OCI-LY3 (cell line): Measurements from ENCODE around the gene RPA4.

Source experiments
- CTCF ChIP-seq: fragments of 200-600, 300-600 bp; sonication (generic); IDR thresholded peaks from 2 replicates; pipeline ENCODE4 v1.5.1; 2014; ENCODE audit warnings: antibody characterized with exemption, low read length, low read depth
- EZH2phosphoT487 ChIP-seq: fragments of 200-600 bp; shearing (Covaris generic); IDR thresholded peaks from 2 replicates; pipeline ENCODE4 v1.6.1; 2018; ENCODE audit warnings: antibody characterized with exemption, mixed run types, low read depth

- TF ChIP-seq CTCF (no peak), EZH2phosphoT487 (no peak)
Measured at GRCh38 chrX:96861661-96862060, 22.0 kb upstream of the RPA4 start.
